Measurements from ENCODE around the gene DAP3. TPM values are rescaled to one million over a fixed set of nuclear protein-coding genes. Genes with fewer than 3 reads are reported as not detected.
"Not testable (repeated sequence)": the region's sequence is repeated elsewhere in the genome, so short reads cannot be mapped to it uniquely, and the experiment has no call there.

DAP3 gene
- polyA plus RNA-seq, 1 experiment: 150 TPM

DNA sequence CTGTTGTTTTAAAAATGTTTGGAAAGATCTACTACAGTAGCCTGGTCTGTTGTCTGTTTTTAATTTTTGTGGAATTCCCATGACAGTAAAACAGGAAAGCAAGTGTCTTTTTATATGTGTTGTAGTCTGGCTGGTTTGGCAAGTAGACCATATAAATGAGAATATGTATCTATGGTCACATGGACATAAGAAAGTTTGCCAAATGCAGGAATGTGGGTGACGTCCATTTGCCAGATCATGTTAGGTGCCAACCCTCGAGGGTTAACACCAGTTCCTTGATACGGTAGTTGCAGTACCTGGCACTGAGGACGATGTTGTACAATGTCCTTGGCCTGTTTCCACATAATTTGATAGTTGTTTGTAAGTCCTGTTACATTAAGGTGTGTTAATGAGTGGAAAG, 6.2 kb downstream of the DAP3 start:
- Histone ChIP-seq H3K9me3 (ENCODE audit: control insufficient read depth, insufficient read depth, low read length) (peaks cover 3% of the 10 kb centered on the region; the same call in 1 of the 2 replicates), H3K27ac (ENCODE audit: low read depth, low read length) (no peak overlapping the region), H3K27me3 (ENCODE audit: control insufficient read depth, insufficient read depth, low read length) (no peaks in the 10 kb centered on the region), H3K4me3 (ENCODE audit: low read depth, low read length) (peak overlapping the region; percentile 8)
- ChIA-PET CTCF (no interaction called here), POLR2A (no interaction called here)
- no peak for DNase-seq (ENCODE audit: low read depth, low spot score)
- TF ChIP-seq, protein P1, sequence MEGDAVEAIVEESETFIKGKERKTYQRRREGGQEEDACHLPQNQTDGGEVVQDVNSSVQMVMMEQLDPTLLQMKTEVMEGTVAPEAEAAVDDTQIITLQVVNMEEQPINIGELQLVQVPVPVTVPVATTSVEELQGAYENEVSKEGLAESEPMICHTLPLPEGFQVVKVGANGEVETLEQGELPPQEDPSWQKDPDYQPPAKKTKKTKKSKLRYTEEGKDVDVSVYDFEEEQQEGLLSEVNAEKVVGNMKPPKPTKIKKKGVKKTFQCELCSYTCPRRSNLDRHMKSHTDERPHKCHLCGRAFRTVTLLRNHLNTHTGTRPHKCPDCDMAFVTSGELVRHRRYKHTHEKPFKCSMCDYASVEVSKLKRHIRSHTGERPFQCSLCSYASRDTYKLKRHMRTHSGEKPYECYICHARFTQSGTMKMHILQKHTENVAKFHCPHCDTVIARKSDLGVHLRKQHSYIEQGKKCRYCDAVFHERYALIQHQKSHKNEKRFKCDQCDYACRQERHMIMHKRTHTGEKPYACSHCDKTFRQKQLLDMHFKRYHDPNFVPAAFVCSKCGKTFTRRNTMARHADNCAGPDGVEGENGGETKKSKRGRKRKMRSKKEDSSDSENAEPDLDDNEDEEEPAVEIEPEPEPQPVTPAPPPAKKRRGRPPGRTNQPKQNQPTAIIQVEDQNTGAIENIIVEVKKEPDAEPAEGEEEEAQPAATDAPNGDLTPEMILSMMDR (IDR thresholded peaks at IDR 0.05; ENCODE audit: low read depth, low read length): no peak

DNA sequence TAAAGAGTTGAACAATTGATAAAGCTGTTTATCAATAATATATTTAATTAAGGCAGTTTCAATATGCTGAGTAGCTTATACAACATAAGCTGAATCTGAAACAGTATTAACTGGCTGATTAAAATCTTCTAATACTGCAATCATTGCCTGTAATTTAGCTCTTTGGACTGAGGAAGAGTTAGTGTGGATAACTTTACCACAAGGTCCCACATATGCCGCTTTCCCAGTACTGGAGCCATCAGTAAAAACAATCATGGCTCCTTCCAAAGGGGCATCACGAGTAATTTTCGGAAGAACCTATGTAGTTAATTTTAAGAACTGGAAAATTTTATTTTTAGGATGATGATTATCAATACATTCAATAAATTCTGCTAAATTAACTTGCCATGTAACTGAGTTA, 6.7 kb downstream of the DAP3 start:
- POLR2A ChIA-PET: no interaction called here
- CTCF ChIA-PET: no interaction called here

DNA sequence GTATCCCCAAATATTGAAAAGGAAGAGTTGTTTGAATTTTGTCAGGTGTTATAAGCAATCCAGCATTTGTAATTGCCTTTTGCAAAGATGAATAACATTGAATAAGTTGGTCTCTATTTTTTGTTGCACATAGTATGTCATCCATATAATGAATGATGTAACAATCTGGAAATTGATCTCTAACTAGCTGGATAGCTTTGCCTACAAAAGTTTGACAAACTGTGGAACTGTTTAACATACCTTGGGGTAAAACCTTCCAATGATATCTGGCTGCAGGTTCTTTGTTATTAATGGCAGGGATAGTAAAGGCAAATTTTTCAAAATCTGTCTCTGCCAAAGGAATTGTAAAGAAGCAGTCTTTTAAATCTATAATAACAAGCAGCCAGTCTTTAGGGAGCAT, 7.6 kb downstream of the DAP3 start:
- Histone ChIP-seq H3K9me3 (ENCODE audit: control insufficient read depth, insufficient read depth, low read length) (peaks cover 3% of the 10 kb centered on the region; the same call in 1 of the 2 replicates), H3K27ac (ENCODE audit: low read depth, low read length) (no peak overlapping the region), H3K4me3 (ENCODE audit: low read depth, low read length) (no peak overlapping the region), H3K27me3 (ENCODE audit: control insufficient read depth, insufficient read depth, low read length) (no peaks in the 10 kb centered on the region)
- DNase-seq (ENCODE audit: low read depth, low spot score): no peak
- POLR2A ChIA-PET: no interaction called here
- CTCF ChIA-PET: interaction anchor here (1.1 kb wide), 1 partner anchor 420 kb away, joined by 3 read pairs; no protein-coding TSS in a partner anchor
- TF ChIP-seq, protein P1 (IDR thresholded peaks at IDR 0.05; ENCODE audit: low read depth, low read length): no peak

More for the DNA sequence above, 6.7 kb downstream of the DAP3 start:
- TF ChIP-seq, protein P1 (IDR thresholded peaks at IDR 0.05; ENCODE audit: low read depth, low read length): no peak
- Histone ChIP-seq H3K9me3 (ENCODE audit: control insufficient read depth, insufficient read depth, low read length) (peaks cover 3% of the 10 kb centered on the region; the same call in 1 of the 2 replicates), H3K27me3 (ENCODE audit: control insufficient read depth, insufficient read depth, low read length) (no peaks in the 10 kb centered on the region), H3K4me3 (ENCODE audit: low read depth, low read length) (no peak overlapping the region), H3K27ac (ENCODE audit: low read depth, low read length) (no peak overlapping the region)
- no peak for DNase-seq (ENCODE audit: low read depth, low spot score)

DNA sequence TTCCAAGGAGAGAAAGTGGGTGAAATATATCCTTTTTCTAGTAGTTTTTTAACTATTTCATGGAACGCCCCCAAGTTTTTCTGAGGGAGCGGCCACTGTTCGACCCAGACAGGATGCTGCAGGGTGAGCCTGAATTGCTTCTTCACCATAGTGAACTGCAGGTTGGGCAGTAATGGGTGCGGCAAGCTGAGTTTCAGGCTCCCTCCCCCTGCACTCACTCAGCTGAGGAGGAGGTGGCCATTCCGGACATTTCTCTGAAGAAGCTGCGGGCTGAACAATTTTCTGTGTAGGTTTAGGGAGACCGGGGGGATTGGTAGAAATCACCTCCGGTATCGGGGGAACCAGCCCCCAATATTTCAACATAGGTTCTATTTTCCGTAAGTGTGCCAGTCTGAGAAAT, 8.2 kb downstream of the DAP3 start:
- DNase-seq (ENCODE audit: low read depth, low spot score): no peak
- Histone ChIP-seq H3K27ac (ENCODE audit: low read depth, low read length) (no peak overlapping the region), H3K4me3 (ENCODE audit: low read depth, low read length) (no peak overlapping the region), H3K9me3 (ENCODE audit: control insufficient read depth, insufficient read depth, low read length) (peaks cover 3% of the 10 kb centered on the region; the same call in 1 of the 2 replicates), H3K27me3 (ENCODE audit: control insufficient read depth, insufficient read depth, low read length) (no peaks in the 10 kb centered on the region)
- TF ChIP-seq, protein P1 (IDR thresholded peaks at IDR 0.05; ENCODE audit: low read depth, low read length): no peak
- POLR2A ChIA-PET: no interaction called here
- CTCF ChIA-PET: interaction anchor here (0.6 to 1.1 kb wide), 2 partner anchors 17 to 420 kb away, joined by 3 read pairs; no protein-coding TSS in a partner anchor

DNA sequence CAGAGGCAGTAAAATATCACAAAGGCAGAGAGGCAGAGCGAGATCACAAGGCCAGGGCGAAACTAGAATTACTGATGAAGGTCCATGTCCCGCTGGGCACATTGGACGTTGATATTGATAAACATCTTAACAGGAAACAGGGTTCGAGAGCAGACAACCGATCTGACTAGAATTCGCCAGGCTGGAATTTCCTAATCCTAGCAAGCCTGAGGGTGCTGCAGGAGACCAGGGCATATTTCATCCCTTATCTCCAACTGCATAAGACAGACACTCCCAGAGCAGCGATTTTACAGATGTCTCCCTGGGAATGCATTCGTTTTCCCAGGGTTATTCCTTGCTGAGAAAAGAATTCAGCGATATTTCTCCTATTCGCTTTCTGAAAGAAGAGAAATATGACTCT, 8.7 kb downstream of the DAP3 start:
- CTCF ChIA-PET: interaction anchor here (0.6 to 1.1 kb wide), 2 partner anchors 17 to 421 kb away, joined by 3 read pairs; no protein-coding TSS in a partner anchor
- POLR2A ChIA-PET; H3K27ac ChIP-seq (ENCODE audit: low read depth, low read length); H3K27me3 ChIP-seq (ENCODE audit: control insufficient read depth, insufficient read depth, low read length); H3K9me3 ChIP-seq (ENCODE audit: control insufficient read depth, insufficient read depth, low read length); H3K4me3 ChIP-seq (ENCODE audit: low read depth, low read length); DNase-seq (ENCODE audit: low read depth, low spot score): not testable (repeated sequence)

Measured in AG04450 (cell line).